Neural cell (in vitro differentiated cells): Measurements from ENCODE around the gene PLEKHM3. TPM values are rescaled to one million over a fixed set of nuclear protein-coding genes. Genes with fewer than 3 reads are reported as not detected.

Source experiments
- H2AFZ ChIP-seq: fragments of 200-600, 300-800 bp; sonication (generic), shearing (Covaris generic); 2 replicates; pipeline ENCODE4 v1.6.0; 2014; ENCODE audit warnings: low read depth, mild to moderate bottlenecking, antibody characterized with exemption, low read length, moderate library complexity
- H3F3A ChIP-seq: fragments of 200-600 bp; shearing (Covaris generic); 2 replicates; pipeline ENCODE4 v1.6.1; 2016; ENCODE audit warnings: mild to moderate bottlenecking, moderate library complexity, mixed read lengths, antibody characterized with exemption, low read length; ENCODE audit not compliant: insufficient read depth, poor library complexity, severe bottlenecking
- H3K27ac ChIP-seq: fragments of 200-600, 300-800 bp; sonication (generic), shearing (Covaris generic); 2 replicates; pipeline ENCODE4 v1.5.1; 2014; ENCODE audit warnings: mild to moderate bottlenecking, low read length, moderate library complexity
- H3K27me3 ChIP-seq: fragments of 300-800, 200-600 bp; sonication (generic), shearing (Covaris generic); 2 replicates; pipeline ENCODE4 v1.6.0; 2014; ENCODE audit warnings: mild to moderate bottlenecking, low read depth, low read length, moderate library complexity; ENCODE audit not compliant: insufficient read depth
- H3K36me3 ChIP-seq: fragments of 300-800, 200-600 bp; sonication (generic), shearing (Covaris generic); 2 replicates; pipeline ENCODE4 v1.5.1; 2014; ENCODE audit warnings: mild to moderate bottlenecking, antibody characterized with exemption, low read length, moderate library complexity; ENCODE audit not compliant: insufficient read depth
- H3K4me2 ChIP-seq: fragments of 300-800, 200-600 bp; sonication (generic), shearing (Covaris generic); 2 replicates; pipeline ENCODE4 v1.6.0; 2014; ENCODE audit warnings: mild to moderate bottlenecking, low read length
- H3K4me3 ChIP-seq: fragments of 300-800, 200-600 bp; sonication (generic), shearing (Covaris generic); 2 replicates; pipeline ENCODE4 v1.5.1; 2014; ENCODE audit warnings: mild to moderate bottlenecking, low read length, moderate library complexity
- H3K79me2 ChIP-seq: fragments of 200-600 bp; shearing (Covaris generic); replicated peaks from 2 replicates; pipeline ENCODE4 v1.6.0; 2014; ENCODE audit warnings: mild to moderate bottlenecking, low read length, moderate library complexity; ENCODE audit not compliant: insufficient read depth
- H3K9ac ChIP-seq: fragments of 300-800, 200-600 bp; sonication (generic), shearing (Covaris generic); 2 replicates; pipeline ENCODE4 v1.6.1; 2016; ENCODE audit warnings: mild to moderate bottlenecking, low read length, mixed read lengths
- H3K9me2 ChIP-seq: fragments of 200-600 bp; shearing (Covaris generic); 2 replicates; pipeline ENCODE4 v1.6.1; 2016; ENCODE audit warnings: mild to moderate bottlenecking, low read length, mixed read lengths; ENCODE audit not compliant: insufficient read depth
- H3K9me3 ChIP-seq: fragments of 200-600, 300-800 bp; sonication (generic), shearing (Covaris generic); 2 replicates; pipeline ENCODE4 v1.6.1; 2016; ENCODE audit warnings: mild to moderate bottlenecking, mixed run types, low read length, moderate library complexity, mixed read lengths
- H4K20me1 ChIP-seq: fragments of 200-600 bp; shearing (Covaris generic); 2 replicates; pipeline ENCODE4 v1.6.1; 2016; ENCODE audit warnings: mild to moderate bottlenecking, mixed run types; ENCODE audit not compliant: insufficient read depth
- CTCF ChIP-seq: fragments of 450-650 bp; IDR thresholded peaks from 2 replicates; pipeline ENCODE4 v1.5.1; 2014; ENCODE audit warnings: antibody characterized with exemption, mild to moderate bottlenecking, moderate library complexity; ENCODE audit not compliant: poor library complexity, severe bottlenecking
- EP300 ChIP-seq: fragments of 450-650 bp; conservative IDR thresholded peaks from 2 replicates; pipeline ENCODE4 v1.6.1; 2014; ENCODE audit warnings: antibody characterized with exemption, mild to moderate bottlenecking, moderate library complexity; ENCODE audit not compliant: poor library complexity, severe bottlenecking
- EZH2 ChIP-seq: fragments of 200-600, 300-800 bp; shearing (Covaris generic), sonication (generic); IDR thresholded peaks from 2 replicates; pipeline ENCODE4 v1.6.1; 2014; ENCODE audit warnings: antibody characterized with exemption, low read length, borderline replicate concordance, mild to moderate bottlenecking; ENCODE audit not compliant: insufficient read depth, poor library complexity, severe bottlenecking
- MXI1 ChIP-seq: fragments of 450-650 bp; conservative IDR thresholded peaks from 2 replicates; pipeline ENCODE4 v1.6.1; 2014; ENCODE audit warnings: antibody characterized with exemption, mild to moderate bottlenecking; ENCODE audit not compliant: poor library complexity, severe bottlenecking
- POLR2AphosphoS5 ChIP-seq: IDR thresholded peaks from 2 replicates; pipeline ENCODE4 v1.6.1; 2012
- RAD21 ChIP-seq: fragments of 450-650 bp; conservative IDR thresholded peaks from 2 replicates; pipeline ENCODE4 v1.6.1; 2014; ENCODE audit warnings: antibody characterized with exemption, mild to moderate bottlenecking, moderate library complexity
- REST ChIP-seq: IDR thresholded peaks from 2 replicates; pipeline ENCODE4 v1.6.1; 2012; ENCODE audit warnings: borderline replicate concordance
- SMC3 ChIP-seq: fragments of 450-650 bp; conservative IDR thresholded peaks from 2 replicates; pipeline ENCODE4 v1.6.1; 2014; ENCODE audit warnings: antibody characterized with exemption, mild to moderate bottlenecking, moderate library complexity; ENCODE audit not compliant: poor library complexity
- TAF1 ChIP-seq: IDR thresholded peaks from 2 replicates; pipeline ENCODE4 v1.6.1; 2012; ENCODE audit warnings: low read depth
- polyA plus RNA-seq: library from polyadenylated mRNA; depleted of rRNA; stranded (reverse); fragments of >200 nt; gene quantifications from 2 replicates; pipeline ENCODE4 v1.2.3, GENCODE V29; 2014

Gene PLEKHM3
- polyA plus RNA-seq, 1 donor from 2014 or later: 13.4 TPM

GRCh38 chr2:207896525-207897285 lies 128.6 kb downstream of the PLEKHM3 start:
- H3K79me2 ChIP-seq: no peaks in the 10 kb centered on the region
- H2AFZ ChIP-seq: peak overlapping the region; percentile 37
- no peak overlapping the region for H3K9ac ChIP-seq
- no peaks in the 10 kb centered on the region for H3K27me3 ChIP-seq
- no peak overlapping the region for H3K4me2 ChIP-seq
- H3K4me3 ChIP-seq: no peak overlapping the region
- no peak for TF ChIP-seq EP300
- TF ChIP-seq TAF1: no peak
- H3F3A ChIP-seq: peaks cover 4% of the 10 kb centered on the region
- no peaks in the 10 kb centered on the region for H3K9me2 ChIP-seq
- H3K9me3 ChIP-seq: no peaks in the 10 kb centered on the region
- H3K27ac ChIP-seq: peak overlapping the region; percentile 42
- no peaks in the 10 kb centered on the region for H3K36me3 ChIP-seq
- no peaks in the 10 kb centered on the region for H4K20me1 ChIP-seq

- H2AFZ ChIP-seq: no peak overlapping the region
Measured at GRCh38 chr2:207895274-207895860, 130.0 kb downstream of the PLEKHM3 start.

More at GRCh38 chr2:207895274-207895860, 130.0 kb downstream of the PLEKHM3 start:
- no peak for TF ChIP-seq REST
- TF ChIP-seq CTCF: no peak
- no peak for TF ChIP-seq POLR2AphosphoS5
- no peak for TF ChIP-seq EP300
- TF ChIP-seq TAF1: no peak
- no peak for TF ChIP-seq RAD21
- no peak for TF ChIP-seq MXI1
- TF ChIP-seq EZH2: no peak
- no peak for TF ChIP-seq SMC3
- Histone ChIP-seq H4K20me1 (no peaks in the 10 kb centered on the region), H3K9me2 (no peaks in the 10 kb centered on the region), H3K9me3 (no peaks in the 10 kb centered on the region), H3K4me3 (no peak overlapping the region), H3K4me2 (no peak overlapping the region), H3K36me3 (no peaks in the 10 kb centered on the region), H3F3A (peaks cover 4% of the 10 kb centered on the region), H3K27ac (no peak overlapping the region), H3K9ac (no peak overlapping the region), H3K79me2 (no peaks in the 10 kb centered on the region), H3K27me3 (no peaks in the 10 kb centered on the region)
